ENCODE results near the gene SH3RF1. TPM values are rescaled to one million over a fixed set of nuclear protein-coding genes. Genes with fewer than 3 reads are reported as not detected.
"Not testable (repeated sequence)": the region's sequence is repeated elsewhere in the genome, so short reads cannot be mapped to it uniquely, and the experiment has no call there.

The SH3RF1 gene
- total RNA-seq, 1 experiment from 2014 or later = 11.5 TPM

DNA sequence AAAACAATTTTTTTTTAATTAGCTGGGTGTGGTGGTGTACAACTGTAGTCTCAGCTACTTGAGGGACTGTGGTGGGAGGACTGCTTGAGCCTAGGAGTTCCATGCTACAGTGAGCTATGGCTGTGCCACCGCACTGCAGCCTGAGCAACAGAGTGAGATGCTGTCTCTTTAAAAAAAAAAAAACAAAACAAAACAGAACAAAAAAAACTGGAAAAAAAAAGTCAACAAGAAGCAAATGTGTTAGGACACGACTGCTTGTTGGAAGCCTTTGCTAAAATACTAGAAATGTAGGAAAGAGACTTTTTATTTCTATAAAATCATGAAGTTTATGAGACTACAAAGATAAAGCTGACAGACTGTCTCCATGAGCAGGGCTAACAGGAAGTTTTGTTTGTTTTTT lies 87.2 kb downstream of the SH3RF1 start:
- DNase-seq (ENCODE audit: low read depth, low spot score) (no peak), ATAC-seq (no peak)
- Histone ChIP-seq H3K27me3 (ENCODE audit: control insufficient read depth, insufficient read depth, low read length) (no peaks in the 10 kb centered on the region), H3K27ac (ENCODE audit: low read length) (no peak overlapping the region), H3K36me3 (ENCODE audit: control insufficient read depth, insufficient read depth, low read length) (no peaks in the 10 kb centered on the region), H3K9me3 (ENCODE audit: control insufficient read depth, insufficient read depth, low read depth, low read length) (no peaks in the 10 kb centered on the region), H3K4me3 (ENCODE audit: low read depth in 2 of 2, low read length in 2 of 2) (no peak overlapping the region), H3K4me1 (ENCODE audit: control insufficient read depth, insufficient read depth, low read length) (peaks cover 21% of the 10 kb centered on the region)
- intact Hi-C loops (cut with micrococcal nuclease; ENCODE audit: unreplicated experiment) (no loop called here), in situ Hi-C loops (cut with HindIII; ENCODE audit: low pct_unique_long_range_greater_than_20kb, low sequenced_read_pairs) (no loop called here)
- BruUV-seq (replicated peaks) = no TSS peak
- no peak for TF ChIP-seq SIN3A (IDR thresholded peaks at IDR 0.05; ENCODE audit: borderline replicate concordance, insufficient read depth, low read depth, low read length)
- no peak for TF ChIP-seq CTCF (IDR thresholded peaks at IDR 0.05)
- TF ChIP-seq REST (IDR thresholded peaks at IDR 0.05; ENCODE audit: insufficient read depth in 1 of 2, low read depth in 2 of 2, low read length in 1 of 2) = no peak
- no peak for TF ChIP-seq TCF7L2 (IDR thresholded peaks at IDR 0.05; ENCODE audit: low read depth, low read length)
- no peak for TF ChIP-seq POLR2AphosphoS5 (IDR thresholded peaks at IDR 0.05; ENCODE audit: low read depth, low read length)
- ChIA-PET POLR2A (interaction anchor here (0.7 kb wide), 1 partner anchor 17 kb away, joined by 3 read pairs; no protein-coding TSS in a partner anchor), CTCF (no interaction called here)

- Histone ChIP-seq H3K9me3 (ENCODE audit: control insufficient read depth, insufficient read depth, low read depth, low read length) (no peaks in the 10 kb centered on the region), H3K4me1 (ENCODE audit: control insufficient read depth, insufficient read depth, low read length) (peaks cover 13% of the 10 kb centered on the region), H3K4me3 (ENCODE audit: low read depth in 2 of 2, low read length in 2 of 2) (no peak overlapping the region), H3K27me3 (ENCODE audit: control insufficient read depth, insufficient read depth, low read length) (no peaks in the 10 kb centered on the region), H3K27ac (ENCODE audit: low read length) (no peak overlapping the region), H3K36me3 (ENCODE audit: control insufficient read depth, insufficient read depth, low read length) (no peaks in the 10 kb centered on the region)
- CTCF ChIA-PET = no interaction called here
- ATAC-seq (no peak), DNase-seq (ENCODE audit: low read depth, low spot score) (no peak)
- no TSS peak for BruUV-seq (replicated peaks)
- TF ChIP-seq REST (IDR thresholded peaks at IDR 0.05; ENCODE audit: insufficient read depth in 1 of 2, low read depth in 2 of 2, low read length in 1 of 2) = no peak
- no peak for TF ChIP-seq TCF7L2 (IDR thresholded peaks at IDR 0.05; ENCODE audit: low read depth, low read length)
- no peak for TF ChIP-seq POLR2AphosphoS5 (IDR thresholded peaks at IDR 0.05; ENCODE audit: low read depth, low read length)
- TF ChIP-seq SIN3A (IDR thresholded peaks at IDR 0.05; ENCODE audit: borderline replicate concordance, insufficient read depth, low read depth, low read length) = no peak
- no peak for TF ChIP-seq CTCF (IDR thresholded peaks at IDR 0.05)
- in situ Hi-C loops (cut with HindIII; ENCODE audit: low pct_unique_long_range_greater_than_20kb, low sequenced_read_pairs) (no loop called here), intact Hi-C loops (cut with micrococcal nuclease; ENCODE audit: unreplicated experiment) (no loop called here)
- POLR2A ChIA-PET = no interaction called here
Observed at GRCh38 chr4:169179609-169180521, 90.9 kb downstream of the SH3RF1 start.

GRCh38 chr4:169178092-169178491 lies 92.7 kb downstream of the SH3RF1 start:
- BruUV-seq (replicated peaks); CTCF ChIA-PET; H3K27ac ChIP-seq (ENCODE audit: low read length); H3K4me1 ChIP-seq (ENCODE audit: control insufficient read depth, insufficient read depth, low read length); H3K27me3 ChIP-seq (ENCODE audit: control insufficient read depth, insufficient read depth, low read length); H3K9me3 ChIP-seq (ENCODE audit: control insufficient read depth, insufficient read depth, low read depth, low read length); POLR2A ChIA-PET; H3K36me3 ChIP-seq (ENCODE audit: control insufficient read depth, insufficient read depth, low read length); DNase-seq (ENCODE audit: low read depth, low spot score); intact Hi-C loops (cut with micrococcal nuclease; ENCODE audit: unreplicated experiment); ATAC-seq; in situ Hi-C loops (cut with HindIII; ENCODE audit: low pct_unique_long_range_greater_than_20kb, low sequenced_read_pairs); H3K4me3 ChIP-seq (ENCODE audit: low read depth in 2 of 2, low read length in 2 of 2): not testable (repeated sequence)
